Measurements from ENCODE around the gene RARA.
"Not testable (repeated sequence)": the region's sequence is repeated elsewhere in the genome, so short reads cannot be mapped to it uniquely, and the experiment has no call there.

The RARA gene

DNA sequence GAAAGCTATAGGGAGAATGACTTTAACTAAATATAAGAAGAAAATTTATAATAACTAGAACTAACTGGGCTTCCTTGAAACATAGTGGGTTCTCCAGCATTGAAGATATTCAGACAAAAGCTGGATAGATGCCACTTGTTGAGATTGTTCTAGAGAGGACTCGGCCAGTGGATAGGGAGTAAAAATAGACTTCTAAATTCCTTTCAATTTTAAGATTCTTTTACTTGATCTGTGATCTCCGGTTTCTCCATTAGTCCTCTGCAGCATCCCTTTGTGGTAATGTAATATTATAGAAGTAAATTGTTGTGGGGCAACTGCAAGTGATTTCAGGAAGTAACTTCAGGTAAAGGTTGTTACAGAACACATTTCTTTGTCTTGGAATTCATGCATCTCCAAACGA lies 10.3 kb upstream of the RARA start:
- DNase-seq, result no peak

DNA sequence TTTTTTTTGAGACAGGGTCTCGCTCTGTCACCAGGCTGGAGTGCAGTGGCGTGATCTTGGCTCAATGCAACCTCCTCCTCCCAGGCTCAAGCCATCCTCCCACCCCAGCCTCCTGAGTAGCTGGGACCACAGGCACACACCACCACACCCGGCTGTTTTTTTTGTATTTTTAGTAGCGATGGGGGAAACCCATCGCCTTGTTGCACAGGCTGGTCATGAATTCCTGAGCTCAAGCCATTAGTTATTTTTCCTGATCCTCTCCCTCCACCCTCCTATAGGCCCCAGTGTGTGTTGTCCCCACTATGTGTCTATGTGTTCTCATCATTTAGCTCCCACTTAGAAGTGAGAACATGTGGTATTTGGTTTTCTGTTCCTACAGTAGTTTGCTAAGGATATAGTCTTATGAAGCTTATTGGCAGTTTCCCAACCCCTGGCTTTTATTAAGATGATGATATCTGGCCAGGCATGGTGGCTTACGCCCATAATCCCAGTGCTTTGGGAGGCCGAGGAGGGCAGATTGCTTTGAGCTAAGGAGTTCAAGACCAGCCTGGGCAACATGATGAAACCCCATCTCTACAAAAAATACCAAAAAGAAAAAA lies 9.7 kb upstream of the RARA start:
- DNase-seq, result not testable (repeated sequence)

DNA sequence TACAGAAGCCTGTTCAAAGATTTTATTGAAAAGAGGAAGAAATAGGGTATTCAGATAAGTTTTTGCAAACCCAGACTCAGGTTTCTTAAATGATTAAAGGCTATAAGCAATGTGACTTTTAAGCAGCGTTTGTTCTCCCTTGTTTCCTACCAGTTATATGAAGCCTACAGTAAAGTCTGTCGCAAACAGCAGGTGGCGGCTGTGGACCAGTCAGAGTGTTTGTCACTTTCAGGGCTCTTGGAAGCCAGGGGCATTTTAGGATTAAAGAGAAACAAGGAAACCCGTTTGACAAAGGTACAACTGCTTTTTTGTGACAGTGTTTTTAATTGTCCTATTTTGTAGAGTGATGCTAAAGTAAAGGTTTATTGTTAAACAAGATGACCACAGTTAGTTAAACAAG lies 7.7 kb upstream of the RARA start:
- no peak for DNase-seq

DNA sequence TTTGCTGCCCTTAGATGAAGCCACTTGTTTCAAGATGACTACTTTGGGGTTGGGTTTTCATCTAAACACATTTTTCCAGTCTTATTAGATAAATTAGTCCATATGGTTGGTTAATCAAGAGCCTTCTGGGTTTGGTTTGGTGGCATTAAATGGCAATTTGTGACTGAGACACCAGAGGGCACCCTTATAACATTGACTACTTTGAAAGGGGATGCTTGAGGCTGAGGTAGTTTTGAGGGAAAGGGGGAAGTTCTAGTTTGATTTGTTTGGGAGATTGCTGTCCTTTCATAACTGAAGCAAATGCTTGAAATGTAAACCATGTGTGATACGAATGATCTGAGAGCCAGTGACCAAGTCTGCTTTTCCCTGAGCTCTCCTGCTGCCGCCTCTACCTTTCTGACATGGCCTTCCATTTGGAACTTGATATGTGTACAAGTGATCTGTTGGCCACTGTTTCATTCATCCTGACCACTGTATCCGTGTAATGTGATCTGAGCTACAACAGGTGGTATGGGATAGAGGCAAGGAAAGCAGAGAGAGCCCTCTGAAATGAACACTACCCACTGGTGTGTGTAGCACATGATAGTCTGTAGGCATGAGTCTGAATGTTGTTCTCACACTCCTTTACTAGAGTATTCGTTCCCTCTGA lies 5.8 kb upstream of the RARA start:
- no peak for DNase-seq

DNA sequence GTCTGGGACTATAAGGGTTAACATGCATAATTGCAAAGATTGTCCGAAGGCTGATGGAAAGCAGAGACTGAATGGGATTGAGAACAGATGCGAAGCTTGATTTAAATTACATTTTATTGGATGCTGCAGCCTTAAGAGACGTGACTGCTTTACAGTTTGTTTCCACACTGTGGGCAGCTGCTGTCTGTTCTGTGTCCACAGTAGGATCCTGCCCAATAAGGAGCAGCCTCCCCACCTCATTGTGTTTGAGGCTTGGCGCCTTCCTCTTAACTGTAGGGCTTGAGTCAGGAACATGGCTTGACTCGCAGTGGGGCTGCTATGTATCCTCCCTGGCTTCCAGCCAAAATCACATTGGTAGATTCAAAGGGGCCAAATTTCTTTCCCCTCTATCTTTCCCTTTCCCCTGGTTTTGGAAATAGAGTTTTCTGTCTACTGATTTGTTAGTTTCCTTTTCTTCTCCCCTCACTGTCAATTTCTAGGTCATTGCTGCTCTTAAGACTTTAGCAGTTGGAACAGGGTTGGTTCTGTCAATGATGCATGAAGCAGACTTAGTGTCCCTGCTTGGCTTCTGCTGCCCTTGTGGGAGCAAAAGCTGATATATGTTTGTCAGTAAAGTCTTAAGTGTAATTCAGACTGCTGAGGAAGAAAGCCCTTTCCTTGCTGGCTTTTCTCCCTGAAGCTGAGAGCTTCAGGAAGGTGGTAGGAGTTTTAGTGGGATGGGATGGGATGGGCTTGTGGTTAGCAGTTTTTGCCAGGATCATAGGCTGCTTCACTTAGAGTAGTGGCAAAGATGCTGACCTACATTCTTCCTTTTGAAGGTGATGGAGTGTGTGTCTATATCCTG lies 5.0 kb upstream of the RARA start:
- no peak for DNase-seq

DNA sequence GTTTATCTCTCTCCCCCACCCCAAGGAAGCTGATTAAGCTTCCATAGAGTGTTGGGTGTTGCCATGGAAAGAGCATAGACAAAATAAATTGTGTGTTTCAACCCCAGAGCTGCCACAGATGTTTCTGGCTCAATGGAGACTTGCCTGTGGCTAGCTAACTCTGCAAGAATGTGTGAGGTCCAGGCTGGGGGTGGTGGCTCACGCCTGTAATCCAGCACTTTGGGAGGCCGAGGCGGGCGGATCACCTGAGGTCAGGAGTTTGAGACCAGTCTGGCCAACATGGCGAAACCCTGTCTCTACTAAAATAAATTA lies 4.5 kb upstream of the RARA start:
- not testable (repeated sequence) for DNase-seq

DNA sequence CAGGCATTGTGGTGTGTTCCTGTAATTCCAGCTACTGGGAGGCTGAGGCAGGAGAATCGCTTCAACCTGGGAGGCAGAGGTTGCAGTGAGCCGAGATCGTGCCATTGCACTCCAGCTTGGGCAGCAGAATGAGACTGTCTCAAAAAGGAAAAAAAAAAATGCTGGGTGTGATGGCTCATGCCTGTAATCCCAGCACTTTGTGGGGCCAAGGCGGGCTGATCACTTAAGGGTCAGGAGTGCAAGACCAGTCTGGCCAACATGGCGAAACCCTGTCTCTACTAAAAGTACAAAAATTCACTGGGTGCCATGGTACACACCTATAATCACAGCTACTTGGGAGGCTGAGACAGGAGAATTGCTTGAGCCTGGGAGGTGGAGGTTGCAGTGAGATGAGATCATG lies 4.1 kb upstream of the RARA start:
- not testable (repeated sequence) for DNase-seq

DNA sequence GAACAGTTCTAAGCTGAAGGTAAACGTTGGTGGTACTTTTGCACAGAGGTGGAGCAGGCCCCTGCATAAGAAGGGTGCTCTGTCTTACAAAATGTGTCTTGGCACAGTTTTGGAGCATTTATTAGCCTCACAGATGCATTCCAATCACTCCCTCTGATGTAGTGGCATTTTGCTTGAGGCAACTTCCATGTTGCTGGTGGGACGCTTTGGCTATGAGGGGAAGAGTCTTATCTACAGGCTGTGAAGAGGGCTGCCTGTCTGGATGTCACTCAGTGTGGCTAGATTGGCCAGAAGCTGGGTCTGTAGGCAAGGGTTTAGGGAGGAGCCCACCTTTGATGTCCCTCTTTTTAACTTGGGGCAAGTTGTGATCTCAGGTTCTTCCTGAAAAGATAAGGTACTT lies 2.6 kb upstream of the RARA start:
- DNase-seq, result no peak

DNA sequence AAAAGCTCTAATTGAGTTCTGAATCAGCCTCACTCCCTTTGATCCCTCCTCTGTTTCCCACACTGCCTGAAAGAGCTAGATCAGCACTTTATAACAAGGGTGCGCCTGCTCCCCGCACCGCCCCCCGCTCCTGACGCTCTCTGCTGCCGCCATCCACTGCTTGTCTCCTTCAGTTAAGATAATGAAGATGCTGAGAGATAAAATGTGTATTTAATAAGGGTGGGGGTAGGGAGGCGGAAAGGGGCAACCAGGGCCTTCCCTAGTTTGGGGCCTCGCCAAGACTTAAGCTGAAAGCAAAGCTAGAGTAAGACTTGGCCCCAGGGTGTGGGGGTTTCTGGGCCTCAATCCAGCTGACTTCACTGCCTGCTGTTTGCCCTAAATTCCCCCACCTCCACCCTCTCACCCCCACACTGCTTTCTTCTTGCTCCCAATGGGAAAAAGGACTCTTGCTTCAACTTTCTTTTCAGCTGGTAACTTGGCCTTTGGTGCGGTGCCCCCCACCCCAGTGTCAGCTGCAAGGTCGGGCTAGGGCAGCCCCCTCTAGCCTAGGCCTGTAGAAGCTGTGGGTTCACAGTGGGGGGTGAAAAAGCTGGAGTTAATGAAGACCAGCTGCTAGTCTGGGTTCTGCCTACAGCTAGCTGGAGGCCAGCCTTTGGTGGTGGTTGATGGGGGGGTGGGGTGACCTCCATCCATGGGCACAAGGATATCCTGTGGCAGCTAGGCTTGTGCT lies 1.8 kb upstream of the RARA start:
- DNase-seq, result no peak

DNA sequence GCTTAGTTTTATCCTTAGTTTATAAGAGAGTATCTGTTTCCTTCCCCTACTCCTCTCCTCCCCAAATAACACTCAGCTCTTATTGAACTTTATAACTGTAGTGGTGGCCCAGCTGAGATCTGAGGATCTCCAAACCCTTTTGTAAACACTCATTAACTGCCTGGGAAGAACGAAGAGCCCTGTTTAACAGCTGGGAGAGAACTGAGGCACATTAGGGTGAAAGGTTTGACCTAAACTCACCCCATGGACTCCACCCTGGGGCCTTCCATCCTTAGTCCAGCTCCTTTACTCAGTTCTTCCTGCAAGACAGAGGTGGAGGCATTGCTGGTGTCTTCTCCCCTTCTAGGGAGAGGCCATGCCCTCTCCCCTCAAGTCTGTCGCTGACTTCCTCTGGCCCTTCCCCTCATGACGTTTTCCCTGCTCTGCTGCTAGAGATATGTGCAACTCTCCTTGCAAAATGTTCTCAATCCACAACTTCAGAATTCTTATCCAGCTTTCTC lies 1.2 kb upstream of the RARA start:
- no peak for DNase-seq

DNA sequence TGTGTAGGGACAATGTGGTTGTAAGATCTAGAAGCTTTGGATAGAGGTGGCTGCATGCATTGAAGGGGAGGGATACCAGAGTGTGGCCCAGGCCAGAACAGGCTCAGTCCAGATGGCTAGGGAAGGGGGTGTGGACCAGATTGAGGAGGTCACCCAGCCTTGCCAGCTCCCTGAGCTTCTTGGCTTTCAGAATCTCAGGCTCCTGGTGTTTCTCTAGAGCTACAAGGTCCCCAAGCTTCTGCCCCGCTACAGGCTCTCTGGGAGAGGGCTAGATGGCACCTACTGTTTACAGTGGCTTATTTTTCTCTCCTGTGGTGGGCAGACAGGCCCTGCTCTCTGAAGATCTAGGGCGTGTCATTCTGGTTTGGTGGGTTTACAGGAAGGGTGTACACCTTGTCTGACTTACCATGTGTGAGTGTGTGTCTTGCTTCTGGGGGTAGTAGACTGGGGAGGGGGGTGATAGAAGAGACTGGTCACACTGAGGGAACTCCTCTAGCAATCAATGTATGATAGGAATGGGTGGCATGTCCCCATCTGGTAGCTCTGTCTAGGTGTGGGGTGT lies 1.1 kb downstream of the RARA start:
- no peak for DNase-seq

DNA sequence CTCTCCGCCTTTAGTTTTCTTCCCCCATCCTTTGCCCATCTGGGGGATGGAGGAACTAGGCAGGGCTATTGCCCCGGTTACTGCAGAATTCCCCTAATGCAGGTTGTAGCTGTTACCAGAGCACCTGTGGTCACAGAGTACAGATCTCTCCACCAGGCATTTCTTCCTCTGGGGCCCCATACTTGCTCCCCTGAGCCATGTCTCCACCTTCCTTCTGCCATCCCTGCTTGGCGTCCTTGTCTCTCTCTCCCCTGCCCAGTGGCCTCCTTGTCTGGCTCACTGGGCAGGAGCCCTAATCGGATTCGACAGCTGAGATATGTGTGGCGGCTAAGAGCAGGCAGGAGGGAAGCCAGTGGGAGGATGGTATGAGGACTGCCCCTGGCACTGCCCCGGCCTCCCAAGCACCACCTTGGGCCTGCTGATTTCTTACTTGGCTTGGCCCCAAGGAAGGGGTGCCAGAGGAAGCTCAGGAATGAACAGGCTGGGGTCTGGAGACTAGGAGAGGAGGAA lies 2.0 kb downstream of the RARA start:
- no peak for DNase-seq

DNA sequence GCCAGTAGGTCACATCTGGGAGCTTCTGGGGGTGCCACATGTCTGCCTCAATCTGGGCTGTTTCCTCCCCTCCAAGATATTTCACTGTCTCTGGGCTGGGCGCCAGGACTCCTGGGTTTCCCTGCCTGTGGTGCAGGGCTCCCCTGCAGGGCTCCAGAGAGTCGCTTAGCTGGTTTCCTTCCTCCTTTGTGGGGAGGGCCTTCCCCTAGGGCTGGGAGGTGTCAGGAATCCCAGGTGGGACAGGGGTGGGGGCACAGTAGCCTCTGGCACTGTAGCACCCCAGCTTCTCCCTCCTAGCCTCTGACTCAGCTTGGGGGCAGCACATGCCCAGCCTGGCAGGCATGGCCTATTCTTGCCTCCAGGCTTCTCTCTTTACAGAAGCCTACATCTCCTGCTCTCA lies 2.6 kb downstream of the RARA start:
- DNase-seq, result no peak

DNA sequence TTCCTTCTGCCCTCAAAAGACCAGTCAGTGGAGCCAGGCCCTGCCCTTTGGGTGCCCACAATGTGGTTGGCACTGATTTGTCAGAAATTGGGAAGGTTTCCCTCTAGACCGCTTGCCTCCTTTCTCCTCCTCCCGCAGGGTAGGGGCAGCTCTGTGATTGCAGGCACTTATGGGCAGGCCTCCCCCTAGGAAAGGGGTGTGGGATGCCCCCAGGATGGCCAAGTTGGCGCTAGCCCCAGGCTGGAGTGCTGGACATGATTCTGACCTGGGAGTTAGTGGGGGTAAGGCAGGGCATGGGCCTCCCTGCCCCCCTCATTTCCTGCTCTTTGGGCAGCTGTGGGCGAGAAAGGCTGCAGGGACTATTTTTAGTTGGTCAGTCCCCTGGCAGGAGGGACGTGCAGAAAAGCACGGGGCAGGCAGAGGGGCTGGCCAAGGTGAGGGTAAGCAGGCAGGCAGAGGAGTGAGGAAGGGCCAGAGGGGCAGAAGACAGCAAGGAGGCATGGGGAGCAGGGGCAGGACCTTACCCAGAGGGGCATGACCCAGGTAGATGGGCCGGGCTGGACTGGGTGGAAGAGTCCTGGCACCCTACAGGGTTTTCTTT lies 3.3 kb downstream of the RARA start:
- DNase-seq, result no peak

DNA sequence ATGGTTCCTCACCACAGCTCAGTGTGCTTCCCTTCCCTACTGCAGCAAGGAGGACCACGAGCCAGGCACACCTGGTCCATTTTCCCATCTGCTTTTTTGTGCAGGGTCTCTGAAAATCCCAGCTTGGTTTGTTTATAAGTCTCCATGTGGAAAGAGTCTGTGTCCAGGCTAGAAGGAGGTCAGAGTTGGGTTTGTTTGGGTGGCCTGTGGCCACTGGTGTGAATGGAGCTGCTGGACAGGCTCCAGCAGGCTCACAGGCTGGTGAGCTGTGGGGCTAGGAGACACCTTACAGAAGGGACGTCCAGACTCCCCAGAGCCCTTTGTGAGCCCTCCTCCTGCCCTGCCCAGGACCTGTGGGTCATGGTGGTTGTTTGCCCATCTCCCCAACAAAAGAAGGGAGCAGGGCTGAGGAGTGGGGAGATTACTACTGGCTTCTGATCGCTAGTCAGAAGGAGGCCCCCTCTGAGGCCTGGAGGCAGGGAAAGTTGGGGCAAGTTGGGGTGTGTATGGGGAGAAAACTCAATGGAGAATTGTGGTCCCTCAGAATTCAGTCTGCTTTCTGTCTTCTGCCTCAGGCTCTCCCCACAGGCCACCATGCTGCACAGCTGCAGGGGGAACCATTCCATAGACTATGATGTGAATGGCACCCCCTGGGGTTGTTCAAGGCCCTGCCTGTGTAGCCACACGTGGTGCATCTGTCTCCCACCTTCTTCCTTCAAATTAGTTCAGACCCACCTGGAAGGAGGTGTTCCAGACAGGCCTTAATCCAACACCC lies 4.1 kb downstream of the RARA start:
- no peak for DNase-seq

DNA sequence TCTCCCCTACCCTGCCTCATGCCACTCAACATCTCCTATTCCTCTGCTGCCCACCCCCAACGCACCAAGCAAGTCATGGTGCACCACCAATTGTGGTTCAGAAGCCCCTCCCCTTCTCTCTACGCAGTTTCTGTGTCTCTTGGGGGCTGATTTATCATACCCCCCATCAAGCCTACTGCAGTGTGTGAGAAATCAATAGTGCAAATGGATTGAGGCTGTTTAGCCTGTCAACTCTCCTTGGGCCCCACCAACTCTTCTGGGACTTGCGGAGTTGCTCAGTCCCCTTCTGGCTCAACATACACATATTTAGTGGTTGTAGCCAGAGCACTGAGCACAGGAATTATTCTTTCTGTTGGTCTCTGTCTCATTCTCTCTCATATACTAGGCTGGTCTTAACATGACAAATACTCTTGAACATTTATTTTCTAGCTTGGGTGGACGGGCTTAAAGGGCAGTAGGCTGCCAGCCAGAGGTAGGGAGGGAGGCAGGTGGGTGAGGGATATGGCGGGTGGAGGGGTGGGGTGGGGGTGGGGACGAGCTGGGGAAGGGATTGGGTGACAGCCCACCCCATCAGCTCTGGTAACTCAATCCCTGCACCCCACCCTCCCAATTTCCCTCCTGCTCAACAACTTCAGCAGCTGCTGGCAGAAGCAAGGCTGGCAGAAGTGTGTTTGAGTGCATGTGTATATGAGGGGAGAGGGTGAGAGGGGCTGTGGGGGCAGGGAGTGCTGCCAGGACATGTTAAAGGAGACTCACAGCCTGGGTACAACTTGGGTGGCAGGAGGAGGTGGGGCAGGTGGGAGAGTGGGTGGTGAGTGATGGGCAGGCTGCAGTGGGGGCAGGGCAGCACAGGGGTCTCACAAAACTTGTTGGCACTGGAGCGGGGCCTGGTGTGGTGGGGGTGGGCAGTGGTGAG lies 4.9 kb downstream of the RARA start:
- no peak for DNase-seq

DNA sequence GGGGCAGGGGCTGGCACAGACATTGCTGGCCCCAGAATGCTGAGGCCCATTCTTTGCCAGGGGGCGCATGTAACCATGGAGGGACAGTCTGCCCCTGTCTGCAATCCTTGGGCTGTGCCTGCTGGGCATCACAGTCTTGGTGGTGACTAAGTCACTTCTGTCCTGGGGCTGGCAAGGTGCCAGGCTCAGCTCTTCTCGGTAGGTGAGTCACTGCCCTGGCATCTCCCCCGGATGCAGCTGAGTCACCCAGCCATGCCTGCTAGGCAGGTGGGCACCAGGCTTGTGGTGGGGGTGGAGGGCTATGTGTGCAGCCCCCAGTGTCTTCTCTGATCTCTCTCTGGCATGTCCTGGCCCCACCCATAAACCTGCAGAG lies 5.6 kb downstream of the RARA start:
- DNase-seq, result peak; percentile 91

DNA sequence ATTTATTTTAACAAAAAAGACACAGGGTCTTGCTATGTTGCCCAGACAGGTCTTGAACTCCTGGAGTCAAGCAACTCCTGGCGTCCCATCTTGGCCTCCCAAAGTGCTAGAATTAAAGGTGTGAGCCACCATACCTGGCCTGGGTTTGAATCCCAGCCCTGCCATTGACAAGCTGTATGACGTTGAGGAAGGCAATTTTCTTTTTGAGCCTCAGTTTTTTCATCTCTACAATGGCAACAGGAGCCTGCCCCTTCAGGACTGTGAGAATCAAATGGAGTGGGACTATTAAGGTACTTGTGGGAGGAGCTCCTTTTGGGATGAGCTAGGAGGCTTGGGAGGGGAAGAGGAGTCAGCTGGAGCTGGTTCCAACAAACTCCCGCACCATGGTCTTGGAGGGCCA lies 6.2 kb downstream of the RARA start:
- no peak for DNase-seq

DNA sequence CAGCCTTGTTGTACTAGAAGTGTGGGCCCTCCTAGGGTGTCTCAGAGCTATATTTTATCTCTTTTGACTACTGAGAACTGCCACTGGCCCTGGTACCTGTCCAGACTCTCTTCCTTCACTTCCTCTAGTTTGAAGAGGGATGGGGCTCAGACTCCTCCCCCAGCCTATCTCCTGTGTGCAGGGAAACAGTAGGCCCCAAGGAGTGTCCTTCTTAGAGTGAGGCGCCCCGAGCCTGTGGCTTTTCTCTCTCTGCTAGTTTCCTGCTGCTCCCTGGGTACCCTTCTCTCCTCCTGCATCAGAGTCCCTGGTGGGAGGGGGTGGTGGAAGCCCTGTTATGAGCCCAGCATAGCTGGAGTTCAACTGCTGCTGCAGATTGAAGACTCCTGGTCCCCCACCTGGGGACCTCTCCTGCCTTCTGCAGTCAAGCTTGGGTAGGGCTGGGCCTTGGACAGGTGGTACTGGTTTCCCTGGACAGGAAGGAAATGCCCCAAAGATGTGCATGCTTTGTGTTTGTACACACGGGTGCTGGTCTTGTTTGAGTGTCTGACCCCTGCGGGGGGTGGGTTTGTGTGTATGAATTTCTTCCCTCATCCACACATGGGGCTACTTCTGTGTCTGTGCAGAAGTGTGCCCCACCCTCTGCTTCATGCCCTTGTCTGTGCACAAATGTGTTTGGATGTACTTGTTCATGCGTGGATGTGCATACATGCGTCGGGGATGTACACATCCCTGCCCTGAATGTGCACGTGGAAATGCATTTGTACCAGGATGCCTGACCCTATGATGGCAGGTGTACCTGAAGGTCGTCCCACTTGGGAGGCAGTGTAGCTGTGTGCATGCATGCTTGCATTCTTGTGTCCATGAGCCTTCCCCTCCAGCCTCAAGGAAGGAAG lies 6.9 kb downstream of the RARA start:
- DNase-seq, result no peak

All from activated CD4-positive, alpha-beta T cell treated with anti-CD3 and anti-CD28 coated beads for 48 hours (primary cell).